NCI-H1092 treated with DMSO at 0.1 percent for 48 hours (cell line): ENCODE measurements around the gene LAMB4.

ENCODE experiments used
- DNase-seq: peaks from one replicate; lab custom pipeline; 2025; lab: John Stamatoyannopoulos, UW

Gene LAMB4

DNA sequence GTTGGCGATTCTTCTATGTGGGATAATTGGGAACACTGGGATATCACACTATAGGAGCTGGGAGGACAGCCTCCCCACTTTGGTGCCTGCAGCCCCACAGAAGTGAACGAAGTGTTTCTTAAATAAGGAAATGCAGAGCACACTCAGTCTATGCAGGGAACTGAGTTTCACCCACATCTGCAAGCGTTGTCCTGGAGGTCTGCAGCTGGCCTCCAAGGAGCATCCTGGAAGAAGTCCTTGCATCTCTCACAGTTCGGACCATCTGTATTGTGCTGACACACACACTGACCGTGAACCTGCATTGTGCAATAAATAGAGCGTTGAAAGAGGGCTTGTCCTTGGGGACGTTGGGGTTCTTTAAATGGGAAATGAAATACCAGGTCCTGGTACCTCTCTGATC, 25.8 kb downstream of the LAMB4 start:
- DNase-seq: no peak

DNA sequence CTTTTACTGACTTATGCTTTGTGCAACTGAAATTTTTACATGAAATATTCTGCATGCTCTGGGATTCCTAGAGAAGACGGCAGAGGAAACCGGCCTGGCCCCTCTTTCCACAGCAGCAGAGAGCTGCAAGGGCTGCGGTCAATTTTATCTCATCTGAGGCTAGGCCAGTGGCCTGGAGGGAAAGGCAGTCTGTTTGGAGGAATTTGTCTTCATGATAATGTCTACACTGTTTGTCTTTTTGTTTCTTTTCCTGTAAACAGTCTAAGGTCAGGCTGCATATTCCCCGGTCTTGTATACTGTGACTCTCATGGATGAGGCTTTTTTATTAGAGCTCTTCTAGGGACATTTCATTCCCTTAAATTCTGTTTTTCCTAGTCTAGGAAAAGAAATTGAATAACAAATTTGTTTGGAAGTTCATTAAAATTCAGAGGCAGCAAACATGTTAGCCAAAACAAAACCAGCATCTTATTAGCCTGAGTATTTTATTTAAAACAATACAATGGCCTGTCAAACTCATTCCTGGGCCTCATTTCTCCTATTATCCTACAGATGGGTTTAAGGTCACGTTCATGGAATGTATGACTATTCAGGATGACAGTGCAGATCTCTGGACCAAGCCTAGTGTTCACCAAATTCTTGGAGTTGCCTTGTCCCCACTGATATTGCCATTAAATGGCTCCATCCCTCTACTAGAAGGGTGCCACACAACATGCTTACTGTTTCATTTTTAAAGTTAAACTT, 26.4 kb downstream of the LAMB4 start:
- DNase-seq: no peak

DNA sequence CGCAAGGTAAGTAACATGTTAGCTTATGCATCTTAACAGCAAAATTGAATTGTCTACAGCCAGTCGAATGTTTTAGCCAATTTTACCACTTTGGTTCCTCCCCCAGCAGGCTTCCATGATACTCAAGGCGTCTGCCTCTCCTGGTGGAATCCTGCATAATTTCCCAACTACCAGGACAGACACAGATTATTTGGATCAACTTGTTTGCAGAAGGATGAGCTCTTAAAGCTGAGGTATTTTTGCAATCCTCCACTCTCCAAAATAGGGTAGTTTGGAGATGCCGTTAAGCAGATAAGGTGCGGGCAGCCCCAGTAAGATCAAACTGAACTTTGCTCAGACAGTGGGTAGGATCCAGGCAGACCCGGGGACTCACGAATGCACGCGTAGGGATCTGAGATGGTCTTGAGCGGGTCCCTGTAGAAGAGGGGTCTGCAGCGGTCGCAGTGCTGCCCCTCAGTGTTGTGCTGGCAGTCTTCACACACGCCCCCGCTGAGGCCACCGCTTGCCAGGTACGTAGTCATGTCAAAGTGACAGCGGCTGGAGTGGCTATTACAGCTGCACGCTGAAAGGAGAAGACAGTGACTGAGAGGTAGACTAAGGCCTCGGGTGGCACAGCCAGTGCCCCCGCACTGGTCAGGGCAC, 27.4 kb downstream of the LAMB4 start:
- no peak for DNase-seq

DNA sequence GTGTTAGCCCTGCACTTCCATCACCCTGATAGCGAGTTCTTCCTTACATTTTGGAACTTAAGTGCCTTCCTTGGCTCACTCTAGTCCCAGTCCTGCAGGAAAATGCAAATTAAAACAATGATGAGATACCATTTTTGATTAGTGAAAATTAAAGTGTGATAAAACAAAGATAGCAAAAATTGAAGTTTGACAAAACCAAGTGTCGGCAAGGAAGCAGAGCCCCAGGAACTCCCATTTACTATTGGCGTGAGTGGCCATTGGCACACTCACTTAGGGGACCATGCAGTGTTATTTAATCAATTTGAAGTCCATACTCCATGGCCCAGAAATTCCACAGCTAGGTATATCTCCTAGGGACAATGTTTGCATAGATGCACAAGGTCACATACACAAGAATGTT, 28.4 kb downstream of the LAMB4 start:
- DNase-seq: no peak

- no peak for DNase-seq
Measured at GRCh38 chr7:108099713-108100112, 30.4 kb downstream of the LAMB4 start.

GRCh38 chr7:108097703-108098102, 32.5 kb downstream of the LAMB4 start:
- peak; percentile 3 for DNase-seq

- DNase-seq: no peak
Measured at GRCh38 chr7:108096996-108097395, 33.2 kb downstream of the LAMB4 start.

GRCh38 chr7:108094933-108095710, 35.0 kb downstream of the LAMB4 start:
- peak; percentile 7 for DNase-seq

- DNase-seq: no peak
Measured at GRCh38 chr7:108094346-108094745, 35.8 kb downstream of the LAMB4 start.

DNA sequence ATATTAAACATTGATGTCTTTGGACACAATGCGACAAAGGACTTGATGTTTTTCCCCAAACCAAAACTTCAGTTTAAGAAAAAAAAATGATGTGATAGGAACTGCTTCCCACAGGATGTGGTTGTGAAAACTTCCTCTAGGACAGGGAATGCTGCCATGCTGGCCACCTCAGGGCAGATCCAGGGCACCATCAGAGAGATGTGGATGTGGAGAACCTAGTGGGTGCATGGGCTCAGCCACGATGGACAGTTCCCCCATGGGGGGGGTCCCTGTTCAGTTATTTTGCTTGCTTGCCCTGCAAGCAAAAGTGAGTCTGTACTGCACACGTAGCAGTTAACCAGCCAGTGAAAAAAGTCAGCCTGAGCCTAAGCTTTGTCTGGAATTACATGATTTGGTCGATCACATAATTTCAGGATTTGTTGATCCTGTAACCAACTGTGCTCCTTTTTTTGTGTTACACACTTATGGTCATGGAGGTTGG, 36.3 kb downstream of the LAMB4 start:
- no peak for DNase-seq

DNA sequence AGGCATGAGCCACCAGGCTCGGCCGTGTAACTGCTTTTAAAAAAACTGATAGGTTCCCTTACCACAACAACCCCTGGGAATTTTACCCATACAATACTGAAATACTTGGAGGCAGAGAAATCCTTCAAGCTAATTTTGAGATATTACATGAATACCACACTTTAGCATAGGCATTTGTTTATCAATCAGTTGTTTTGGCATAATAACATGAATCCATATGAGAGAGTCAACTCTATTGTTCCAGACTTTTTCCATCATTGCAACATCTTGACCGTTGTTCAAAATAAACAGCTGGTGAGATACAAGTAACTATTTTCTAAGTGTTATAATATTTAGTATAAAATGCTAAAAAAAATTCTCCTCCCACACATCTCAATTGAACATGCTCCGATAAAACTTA, 36.8 kb downstream of the LAMB4 start:
- no peak for DNase-seq

- no peak for DNase-seq
Measured at GRCh38 chr7:108091461-108091831, 38.7 kb downstream of the LAMB4 start.

DNA sequence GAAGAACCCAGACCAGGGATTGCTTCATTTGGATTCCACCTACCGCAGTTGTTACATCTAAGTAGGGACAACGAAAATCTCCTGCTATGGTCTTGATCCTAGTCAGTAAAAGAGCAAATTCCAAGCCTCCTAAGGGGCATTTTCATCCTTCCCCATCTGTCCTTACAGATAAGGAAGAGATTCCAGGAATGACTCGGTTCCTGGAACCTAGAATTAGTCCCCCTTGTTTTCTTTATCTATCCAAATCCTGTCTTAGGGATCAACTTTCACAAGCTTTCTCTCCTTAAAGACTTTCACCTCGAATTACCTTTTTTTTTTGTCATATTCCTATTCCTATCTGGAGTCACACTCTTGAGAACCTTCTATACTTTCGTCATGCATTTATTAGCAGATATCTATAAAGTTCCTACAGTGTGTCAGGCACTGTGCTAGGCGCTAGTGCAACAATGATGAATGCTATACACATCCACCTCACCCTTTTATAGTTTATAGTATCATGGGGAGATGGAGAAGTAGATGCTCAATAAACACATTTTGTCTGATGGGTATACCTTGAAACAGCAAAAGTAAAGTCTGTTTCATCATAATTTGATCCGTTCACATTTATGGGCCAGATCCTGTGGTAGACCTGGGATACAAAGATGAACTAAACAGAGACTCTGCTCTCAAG, 39.2 kb downstream of the LAMB4 start:
- DNase-seq: no peak

- DNase-seq: no peak
Measured at GRCh38 chr7:108089381-108089780, 40.8 kb downstream of the LAMB4 start.

- no peak for DNase-seq
Measured at GRCh38 chr7:108088729-108089128, 41.4 kb downstream of the LAMB4 start.

DNA sequence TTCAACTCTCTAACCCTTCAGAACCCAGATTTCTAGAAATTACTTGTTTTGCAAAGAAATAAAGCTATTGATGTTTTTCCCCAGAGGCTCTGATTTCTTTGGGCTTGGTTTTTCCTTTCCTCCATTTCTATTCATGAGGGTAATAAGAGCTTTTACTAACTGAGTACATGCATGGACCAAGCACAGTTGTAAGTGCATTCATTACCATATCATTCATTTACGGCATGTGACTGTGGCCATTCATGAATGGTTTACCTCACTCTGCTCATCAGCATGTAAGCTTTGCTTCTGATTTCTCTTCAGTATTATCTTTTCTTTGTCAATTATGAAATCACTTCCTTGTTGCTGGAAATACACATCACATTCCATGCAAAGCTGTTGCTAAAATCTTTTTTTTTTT, 42.4 kb downstream of the LAMB4 start:
- DNase-seq: no peak

- no peak for DNase-seq
Measured at GRCh38 chr7:108086962-108087361, 43.2 kb downstream of the LAMB4 start.

DNA sequence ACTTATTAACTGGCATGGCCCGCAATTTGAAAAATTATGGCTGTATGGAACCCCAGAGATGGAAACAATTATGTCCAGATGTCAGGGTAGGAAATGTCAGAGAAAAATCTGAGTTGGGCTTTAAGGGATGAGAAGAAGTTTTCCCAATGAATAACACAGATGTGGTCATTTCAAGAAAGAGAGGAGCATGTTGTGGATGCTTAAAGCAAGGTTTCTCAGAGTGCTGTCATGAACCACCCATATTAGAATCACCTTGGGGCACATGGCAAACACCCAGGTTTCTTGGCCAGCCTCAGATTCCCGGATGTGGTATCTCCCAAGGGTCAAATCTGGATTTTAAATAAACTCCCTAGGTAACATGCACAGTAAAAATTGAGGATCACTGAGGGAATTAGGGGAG, 43.6 kb downstream of the LAMB4 start:
- no peak for DNase-seq

DNA sequence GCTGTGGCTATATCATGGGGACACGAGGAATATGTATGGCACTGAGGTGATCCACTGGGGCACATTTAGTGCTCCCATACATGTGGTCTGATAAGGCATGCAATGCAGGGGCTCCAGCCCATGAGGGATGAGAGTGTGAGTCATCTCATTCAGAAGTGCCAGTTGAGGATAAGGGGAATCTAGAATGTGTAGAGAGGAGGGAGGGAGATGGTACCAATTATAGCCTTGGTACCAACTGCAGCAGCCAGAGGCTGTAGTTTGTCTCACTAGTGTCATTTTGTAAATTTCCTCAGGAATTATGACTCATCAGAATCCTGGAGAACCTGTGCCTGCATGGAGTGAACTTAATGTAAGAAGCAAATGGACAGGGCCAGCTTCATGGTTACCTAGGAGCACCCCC, 46.2 kb downstream of the LAMB4 start:
- no peak for DNase-seq

DNA sequence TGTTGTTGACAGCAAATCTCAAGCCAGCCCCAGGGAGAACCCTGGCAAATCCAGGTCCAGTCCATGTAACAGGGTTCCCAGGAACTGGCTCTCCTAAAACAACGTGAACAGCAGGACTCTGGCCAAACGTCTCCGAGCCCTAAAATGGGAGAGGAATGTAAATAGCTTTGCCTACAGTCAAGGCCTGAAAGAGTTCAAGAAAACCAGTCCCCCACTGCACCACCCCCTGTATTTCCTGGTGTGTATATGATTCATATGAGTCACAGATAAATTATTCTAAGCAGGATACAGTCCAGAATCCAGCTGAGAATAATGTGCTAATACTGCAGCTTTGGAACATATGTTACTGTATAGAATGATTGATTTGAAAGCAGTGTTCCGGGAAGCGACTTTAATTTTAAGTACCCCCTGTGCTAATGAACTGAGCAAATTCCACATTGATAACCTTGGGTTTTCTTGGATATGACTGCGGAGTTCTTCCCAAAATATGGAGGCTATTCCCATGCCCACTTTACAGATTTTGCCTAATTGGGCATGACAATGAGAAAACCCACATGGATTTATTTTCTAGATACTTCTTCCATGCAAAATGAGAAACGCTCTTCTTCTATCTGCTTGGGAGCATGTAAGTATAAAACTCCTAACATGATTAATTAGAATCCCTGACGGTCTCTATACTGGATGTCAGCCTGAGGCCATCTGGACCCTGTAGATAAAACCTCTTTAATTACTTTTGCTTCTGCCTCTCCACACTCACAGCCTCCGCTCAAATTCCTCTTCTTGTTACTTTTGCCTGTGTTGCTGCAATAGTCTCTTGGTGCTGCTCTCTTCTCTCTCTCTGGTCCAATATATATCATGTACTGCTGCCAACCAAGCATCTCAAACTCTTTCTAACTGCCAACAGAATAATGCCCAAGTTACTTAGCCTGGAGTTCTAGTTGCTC, 50.2 kb downstream of the LAMB4 start:
- DNase-seq: no peak

- DNase-seq: no peak
Measured at GRCh38 chr7:108079276-108079647, 50.9 kb downstream of the LAMB4 start.
